NCI-H1694 (cell line): Measurements from ENCODE around the gene BAIAP2.

Experiments
- DNase-seq: peaks from one replicate; lab custom pipeline; 2025; lab: John Stamatoyannopoulos, UW

BAIAP2 gene

DNA sequence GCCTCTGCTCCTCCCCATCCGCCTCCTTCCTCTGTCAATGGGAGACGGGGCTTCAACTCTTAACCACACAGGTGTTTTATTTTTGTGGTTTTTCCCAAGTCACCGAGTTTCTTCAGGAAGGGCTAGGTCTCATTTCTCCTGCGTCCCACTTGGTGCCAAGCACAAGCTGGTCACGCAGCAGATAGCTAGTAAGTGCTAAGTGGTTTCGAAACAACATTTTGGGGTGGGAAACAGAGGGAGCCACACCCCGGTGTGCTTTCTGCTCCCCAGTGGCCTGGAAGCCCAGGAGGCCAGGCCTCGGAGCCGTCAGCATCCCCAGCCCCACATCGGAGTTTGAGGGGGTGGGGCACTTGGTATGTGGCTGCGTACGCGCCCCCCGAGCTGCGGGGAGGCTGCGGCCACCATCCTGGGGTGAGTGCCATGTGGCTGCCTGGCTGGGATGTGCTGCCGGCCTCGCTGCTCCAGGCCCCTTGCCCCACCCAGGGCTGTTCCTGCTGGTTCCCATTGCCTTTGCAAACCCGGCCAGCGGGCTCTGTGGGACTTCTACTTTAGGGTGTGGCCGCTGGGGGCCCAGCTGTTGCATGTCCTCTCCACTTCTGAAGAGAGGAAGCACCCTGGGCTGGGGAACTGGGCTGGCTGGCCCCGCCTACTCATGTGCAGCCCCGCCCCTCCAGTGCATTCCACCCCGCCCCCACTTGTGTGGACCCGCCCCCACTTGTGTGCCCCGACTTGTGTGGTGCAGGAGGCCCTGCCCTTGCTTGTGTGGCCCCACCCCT is 55.6 kb downstream of the BAIAP2 start:
- no peak for DNase-seq

DNA sequence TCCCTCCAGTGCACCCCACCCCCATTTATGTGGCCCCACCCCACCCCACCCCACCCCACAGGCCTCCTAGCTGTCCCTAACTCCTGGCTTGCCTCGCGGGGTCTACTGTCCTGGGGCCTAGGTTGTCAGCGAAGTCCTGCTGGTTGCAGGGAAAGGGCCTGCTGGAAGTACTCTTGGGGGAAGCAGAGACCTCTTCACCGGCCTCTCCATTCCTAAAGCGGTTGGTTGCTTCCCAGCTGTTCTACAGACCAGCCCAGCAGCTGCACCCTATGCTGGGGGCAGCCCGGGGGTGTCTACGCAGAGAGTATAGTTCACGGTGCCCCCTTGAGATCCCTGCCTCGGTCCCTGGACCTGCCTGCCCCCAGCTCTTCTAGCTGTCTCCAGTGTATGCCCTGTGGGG is 56.2 kb downstream of the BAIAP2 start:
- DNase-seq = no peak

DNA sequence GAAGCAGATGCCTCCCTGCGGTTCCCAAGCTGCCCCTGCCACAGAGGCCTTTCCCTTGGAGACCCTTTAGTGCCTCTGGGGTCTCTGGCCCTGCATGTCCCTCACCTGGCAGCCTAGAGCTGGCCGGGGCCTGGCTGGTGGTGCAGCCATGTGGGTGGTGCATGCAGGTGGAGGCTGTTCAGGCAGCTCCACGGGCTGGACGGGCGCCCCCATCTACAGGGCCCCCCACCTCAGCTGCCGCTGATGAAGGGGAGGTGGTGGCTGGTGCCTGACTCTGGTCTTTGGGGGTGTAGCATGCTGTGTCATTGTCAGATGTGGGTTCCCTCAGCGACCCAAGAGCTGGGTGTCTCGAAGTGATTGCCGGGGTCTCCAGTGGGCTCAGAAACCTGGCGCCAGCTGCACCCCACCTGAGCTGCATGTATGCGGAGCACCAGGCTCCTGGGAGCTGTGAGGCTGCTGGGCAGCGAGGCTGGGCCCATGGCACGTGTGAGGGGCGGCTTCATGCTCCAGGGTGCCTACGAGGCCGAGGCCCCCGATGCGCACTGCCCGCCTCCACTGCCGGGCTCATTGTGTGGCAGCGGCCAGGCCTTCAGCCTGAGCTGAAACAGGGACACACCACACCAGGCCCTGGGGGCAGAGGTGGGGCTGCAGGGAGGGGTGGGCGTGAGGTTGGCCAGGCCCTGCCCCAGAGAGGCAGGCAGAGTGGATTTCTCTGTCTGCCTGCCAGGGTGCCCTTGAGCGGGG is 57.0 kb downstream of the BAIAP2 start:
- no peak for DNase-seq

DNA sequence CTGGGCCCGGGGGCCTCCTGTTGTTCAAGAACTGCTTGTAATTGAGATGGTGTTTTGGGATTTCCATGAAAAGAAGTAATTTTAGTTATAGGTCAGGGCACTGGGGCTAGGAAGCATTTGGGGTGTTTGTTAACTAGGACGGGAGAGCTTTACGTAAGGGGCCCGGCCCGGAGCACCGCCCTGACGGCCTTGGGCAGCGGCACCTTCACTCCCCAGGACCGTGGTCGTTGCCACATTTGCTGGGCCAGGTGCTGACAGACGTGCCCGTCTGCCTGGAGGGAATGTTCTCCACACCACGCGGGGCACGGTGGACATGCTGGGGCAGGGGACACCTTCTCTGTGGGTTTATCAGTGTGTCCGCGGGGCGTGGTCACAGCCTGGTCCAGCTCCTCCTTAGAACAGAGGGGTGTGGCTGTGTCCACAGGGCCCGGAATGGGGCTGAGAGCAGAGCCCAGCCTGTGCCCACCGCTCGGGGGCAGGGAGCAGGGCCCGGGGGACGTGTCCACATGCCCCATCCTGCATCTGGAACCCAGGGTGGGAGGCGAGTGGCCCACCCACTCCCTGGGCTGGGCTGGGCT is 57.7 kb downstream of the BAIAP2 start:
- DNase-seq = no peak

DNA sequence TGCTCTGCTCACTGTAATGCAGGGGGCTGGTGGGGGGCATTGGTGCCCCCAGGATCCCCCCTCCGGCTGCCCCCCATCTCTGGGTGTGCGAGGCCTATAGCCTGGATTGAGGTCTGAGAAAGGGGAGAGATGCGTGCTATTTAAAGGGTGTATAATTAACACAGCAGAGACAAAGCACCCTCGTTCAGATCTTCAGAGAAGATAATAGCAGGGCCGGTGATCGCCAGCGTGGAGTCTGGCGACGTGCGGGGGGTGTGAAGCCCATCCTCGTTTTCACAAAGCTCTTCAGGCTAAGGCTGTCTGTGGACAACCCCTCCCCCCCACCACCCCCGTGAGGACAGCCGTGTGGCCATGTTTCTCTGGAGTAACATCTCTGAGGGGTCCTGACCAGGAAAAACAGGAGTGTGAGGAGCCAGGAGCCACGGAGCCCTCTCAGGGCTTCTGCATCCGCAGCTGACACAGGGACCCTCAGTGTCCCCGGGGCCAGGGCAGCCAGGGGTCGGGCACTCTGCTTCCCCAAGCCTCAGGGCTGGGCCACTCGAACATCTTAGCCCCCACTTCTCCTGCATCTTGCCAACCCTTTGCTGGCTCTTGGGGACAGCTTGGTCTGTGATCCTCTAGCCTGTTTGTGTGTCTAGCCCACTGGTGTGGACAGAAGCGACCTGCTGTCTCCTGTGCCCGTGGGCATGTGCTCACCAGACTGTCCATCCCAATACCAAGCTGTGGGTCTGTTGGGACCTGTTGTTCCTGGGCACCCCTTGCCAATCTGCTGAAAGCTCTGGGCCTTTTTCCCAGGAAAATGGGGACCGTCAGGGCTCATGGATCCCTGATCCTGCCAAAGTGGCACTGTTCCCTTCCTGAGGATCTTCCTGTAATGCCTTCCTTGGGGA is 58.9 kb downstream of the BAIAP2 start:
- no peak for DNase-seq

DNA sequence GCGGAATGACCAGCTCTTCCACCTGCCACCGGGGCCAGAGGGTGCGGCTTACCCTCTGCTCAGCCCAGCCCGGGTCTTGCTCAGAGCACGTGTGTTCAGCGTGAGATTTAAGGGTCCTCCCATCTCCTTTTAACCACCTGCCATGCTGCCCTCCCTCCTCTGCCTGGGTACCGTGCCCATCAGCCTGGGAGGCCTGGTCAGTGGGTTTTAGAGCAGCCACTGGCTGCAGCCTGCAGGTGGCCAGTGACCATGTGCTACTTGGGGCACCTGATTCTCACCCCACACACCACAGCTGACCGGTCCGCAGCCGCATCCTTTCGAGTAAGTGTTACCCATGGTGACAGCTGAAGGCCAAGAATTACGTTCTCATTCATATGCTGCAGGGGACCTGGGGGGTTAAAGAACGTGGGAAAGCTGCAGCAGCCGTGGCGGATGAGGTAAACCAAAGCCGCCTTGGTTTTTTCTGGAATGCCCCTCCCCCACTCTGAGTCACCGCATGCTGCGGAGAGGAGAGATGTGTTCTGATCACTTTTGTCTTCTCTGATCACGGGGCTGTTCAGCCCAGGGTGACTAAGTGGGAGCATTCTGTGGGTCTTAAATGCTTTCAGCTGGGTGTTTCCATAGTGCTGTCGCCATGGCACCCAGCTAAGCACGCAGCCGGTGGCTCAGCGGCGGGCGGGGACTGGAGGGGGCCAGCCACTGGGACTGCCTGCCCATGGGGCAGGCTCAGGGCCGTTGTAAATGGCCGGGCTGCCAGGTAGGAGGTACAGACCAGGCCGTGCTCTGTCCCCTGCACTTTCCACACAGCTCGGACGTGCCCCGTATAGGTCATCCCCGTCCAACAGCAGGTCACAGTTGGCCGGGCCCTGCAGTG is 59.8 kb downstream of the BAIAP2 start:
- peak; percentile 14 for DNase-seq

DNA sequence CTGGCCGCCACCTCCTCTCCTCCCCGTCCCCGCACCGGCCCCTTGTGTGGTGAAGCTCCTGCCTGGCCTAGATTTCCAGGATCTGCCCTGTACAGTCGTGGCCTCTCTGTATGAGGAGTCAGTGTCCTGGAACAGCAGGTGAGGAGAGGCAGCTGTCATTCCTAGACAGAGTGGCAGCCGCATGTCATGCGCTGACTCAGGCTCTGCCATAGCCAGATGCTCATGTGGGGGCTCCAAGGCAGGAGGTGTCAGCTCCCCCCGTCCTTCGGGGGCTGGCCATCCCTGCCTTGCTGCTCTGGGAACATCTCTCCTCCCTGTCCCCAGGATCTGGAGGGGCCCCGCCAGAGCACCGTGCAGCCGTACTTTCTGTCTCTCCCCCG is 60.4 kb downstream of the BAIAP2 start:
- DNase-seq = peak; percentile 43

DNA sequence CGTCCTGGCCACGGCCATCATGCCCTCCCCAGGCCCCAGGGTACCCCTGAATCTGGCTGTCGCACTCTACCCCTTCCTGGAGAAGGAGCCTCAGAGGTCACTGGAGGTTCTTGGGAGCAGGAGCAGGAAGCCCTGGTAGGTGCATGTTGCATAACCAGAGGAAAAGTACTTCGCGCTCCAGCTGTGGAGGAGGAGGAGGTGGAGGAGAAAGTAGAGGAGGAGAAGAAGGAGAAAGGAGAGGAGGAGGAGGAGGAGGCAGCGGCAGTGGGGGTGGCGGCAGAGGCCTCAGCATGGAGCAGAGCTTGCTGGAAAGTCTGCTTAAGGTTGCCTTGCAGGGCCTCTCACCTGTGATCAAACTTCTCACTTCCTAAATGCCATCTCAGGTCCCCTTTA is 61.8 kb downstream of the BAIAP2 start:
- DNase-seq = no peak

DNA sequence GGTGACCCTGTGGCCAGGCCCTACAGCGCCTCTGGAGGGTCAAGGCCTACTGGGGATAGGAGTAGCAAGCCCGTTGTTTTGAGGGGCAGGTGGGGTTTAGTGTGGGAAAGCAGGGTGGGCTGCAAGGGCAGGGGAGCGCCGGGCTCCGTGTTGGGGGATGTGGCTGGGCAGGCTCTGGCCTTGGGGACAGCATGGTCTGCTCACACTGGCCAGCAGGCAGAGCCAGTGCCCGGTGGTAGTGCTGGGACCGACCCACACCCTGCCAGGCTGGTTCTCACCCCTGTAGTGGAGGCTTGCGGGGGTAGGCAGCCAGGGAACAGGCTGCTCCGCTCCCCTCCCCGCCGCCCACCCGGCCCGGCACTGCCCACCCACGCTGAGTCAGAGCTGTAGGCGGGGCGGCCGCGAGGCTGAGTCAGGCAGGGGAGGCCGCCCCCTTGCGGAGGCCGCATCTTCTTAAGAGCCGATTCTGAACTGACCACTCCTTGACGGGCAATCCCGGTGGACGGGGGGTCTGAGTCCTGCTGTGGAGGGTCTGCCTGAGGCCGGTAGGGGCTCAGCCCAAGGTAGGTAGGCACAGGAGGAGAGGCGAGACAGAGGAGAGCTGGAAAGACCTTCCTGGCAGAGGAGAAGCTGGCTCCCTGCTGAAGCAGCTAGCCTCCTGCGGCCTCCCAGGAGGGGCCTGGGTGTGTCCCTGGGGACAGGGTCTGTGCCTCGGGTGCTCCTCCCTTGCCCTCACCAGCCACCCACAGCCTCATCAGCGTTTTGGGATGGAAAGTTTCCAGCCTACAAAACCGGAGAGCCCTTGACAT is 62.4 kb downstream of the BAIAP2 start:
- no peak for DNase-seq

DNA sequence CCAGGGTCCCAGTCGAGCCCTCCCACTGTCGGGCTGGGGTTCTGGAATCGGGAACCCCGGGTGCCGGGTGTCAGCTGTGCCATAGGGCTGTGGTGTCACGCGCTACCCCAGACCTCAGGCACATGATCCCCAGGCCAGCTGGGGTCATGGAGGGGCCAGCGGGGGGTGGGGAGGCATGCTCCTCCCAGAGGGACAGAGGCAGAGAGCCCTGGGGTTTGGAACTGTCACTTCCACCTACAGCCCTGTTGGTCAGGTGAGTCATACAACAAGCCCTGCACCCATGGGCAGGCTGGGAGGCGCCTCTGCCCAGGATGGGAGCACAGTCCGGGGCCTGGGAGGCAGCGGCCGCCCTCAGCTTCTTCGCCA is 63.0 kb downstream of the BAIAP2 start:
- no peak for DNase-seq

DNA sequence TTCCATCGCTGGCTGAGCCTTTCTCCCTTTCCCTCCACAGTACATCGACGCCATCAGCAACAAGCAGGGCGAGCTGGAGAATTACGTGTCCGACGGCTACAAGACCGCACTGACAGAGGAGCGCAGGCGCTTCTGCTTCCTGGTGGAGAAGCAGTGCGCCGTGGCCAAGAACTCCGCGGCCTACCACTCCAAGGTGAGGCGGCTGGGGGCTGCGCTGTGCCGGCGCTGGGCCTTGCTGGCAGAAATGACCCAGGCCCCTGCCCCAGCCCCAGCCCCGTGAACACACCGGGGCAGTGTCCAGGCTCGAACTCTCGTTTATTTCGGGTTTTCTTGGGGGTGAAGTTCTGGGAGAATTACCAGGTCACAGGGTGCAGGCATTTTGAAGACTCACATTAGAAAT is 64.9 kb downstream of the BAIAP2 start:
- DNase-seq = no peak

DNA sequence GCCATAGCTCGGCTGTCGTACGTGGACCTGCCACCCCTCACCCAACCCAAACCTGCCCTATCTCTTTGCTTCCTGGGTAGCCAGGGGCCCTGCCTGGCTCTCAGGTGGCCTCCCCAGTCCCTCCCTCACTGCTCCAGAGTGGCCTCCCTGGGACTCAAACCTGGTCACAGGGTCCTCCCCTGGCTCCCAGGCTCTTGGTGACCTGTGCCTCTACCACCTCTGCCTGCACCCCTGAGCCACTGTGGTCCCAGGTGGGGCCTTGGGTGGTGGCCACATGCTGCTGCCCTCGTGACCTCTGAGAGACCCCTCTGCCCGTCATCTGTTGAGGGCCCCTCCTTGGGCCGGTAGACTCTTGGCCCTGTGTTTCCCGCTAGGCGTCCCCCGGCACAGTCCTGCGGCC is 65.7 kb downstream of the BAIAP2 start:
- DNase-seq = no peak

DNA sequence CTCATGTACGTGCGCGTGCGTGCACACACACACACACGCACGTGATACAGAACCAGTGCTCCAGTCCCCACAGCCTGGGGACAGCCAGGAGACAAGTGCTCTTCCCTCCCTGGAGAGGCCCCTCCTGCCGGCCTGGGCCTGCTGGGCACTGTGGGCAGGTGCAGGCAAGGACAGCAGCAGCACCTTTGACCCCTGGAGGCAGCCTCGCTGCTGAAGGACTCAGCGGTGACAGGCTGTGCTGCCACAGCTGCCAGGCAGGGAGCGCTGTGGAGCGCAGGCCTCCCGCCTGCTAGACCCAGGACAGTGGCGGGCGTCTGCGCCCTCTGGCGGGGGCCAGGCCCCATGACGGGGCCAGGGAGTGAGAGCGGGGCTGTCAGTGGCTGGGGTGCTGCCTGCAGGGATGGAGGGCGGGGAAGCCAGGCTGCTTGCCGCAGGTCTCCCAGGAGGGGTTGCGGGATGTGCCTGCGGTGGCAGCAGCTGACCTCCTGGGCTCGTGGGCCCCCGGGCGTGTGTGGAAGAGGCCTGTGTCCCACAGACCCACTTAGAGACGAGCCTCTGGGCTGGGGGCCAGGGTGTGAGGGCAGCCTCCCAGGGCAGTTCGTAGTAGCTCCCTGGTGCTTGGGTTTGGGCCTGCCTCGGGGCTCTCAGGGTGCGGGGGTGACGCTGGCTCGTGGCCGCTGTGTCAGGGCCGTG is 66.8 kb downstream of the BAIAP2 start:
- peak; percentile 54 for DNase-seq

DNA sequence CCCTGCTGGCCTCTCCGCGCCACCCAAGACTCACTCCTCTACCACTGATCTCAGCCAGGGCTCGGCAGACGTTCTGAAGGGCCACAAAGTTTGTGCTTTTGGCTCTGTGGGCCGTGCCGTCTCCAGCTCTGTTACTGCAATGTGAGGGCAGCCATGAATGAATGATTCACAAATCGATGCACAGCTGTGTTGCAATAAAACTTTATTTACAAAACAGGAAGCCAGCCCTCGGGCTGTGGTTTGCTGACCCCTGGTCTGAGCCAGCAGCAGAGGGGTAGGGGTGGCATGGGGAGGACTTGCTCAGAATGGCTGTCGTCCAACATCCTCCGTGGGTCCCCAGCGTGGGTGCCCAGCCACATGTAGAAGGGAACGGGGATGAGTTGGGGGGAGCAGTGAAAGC is 67.4 kb downstream of the BAIAP2 start:
- no peak for DNase-seq

DNA sequence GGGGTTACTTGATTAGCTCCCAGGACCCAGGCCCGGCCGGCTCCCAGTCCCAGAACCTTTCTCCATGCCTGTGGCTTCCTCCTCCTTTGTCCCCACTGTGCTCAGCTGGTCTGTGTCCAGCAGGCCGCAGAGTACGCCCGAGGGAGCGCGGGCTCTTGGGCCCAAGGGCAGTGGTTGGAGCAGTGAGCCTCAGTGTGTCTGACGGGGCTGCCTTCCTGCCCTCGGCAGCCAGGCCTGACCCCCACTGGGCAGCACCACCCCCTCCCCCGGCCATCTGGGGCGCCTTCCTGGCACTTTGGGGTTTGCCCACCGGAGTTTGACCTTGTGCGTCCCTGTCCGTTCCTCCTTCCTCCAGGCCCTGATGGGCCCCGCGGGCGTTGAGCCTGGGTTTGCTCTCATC is 67.9 kb downstream of the BAIAP2 start:
- DNase-seq = no peak

DNA sequence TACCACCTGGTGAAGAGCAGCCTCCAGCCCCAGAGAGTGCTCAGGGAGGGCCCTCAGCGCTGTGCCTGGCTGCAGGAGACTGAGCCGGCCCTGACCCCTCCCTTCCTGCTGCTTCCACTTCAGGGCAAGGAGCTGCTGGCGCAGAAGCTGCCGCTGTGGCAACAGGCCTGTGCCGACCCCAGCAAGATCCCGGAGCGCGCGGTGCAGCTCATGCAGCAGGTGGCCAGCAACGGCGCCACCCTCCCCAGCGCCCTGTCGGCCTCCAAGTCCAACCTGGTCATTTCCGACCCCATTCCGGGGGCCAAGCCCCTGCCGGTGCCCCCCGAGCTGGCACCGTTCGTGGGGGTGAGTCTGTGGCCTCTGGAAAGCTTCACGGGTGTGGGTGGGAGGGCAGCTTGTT is 68.4 kb downstream of the BAIAP2 start:
- no peak for DNase-seq

DNA sequence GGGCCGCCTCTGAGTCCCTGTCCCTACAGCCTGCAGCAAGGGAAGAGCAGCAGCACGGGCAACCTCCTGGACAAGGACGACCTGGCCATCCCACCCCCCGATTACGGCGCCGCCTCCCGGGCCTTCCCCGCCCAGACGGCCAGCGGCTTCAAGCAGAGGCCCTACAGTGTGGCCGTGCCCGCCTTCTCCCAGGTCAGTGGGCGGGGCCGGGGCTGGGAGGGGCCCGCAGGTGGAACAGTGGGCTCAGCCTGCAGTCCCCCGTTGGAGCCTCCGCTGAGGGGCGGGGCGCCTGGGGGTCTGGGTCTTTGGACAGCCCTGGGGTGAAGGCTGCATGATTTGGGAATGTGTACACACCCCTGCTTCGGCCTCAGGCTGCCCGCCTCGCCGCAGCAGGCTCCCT is 71.8 kb downstream of the BAIAP2 start:
- DNase-seq = no peak

DNA sequence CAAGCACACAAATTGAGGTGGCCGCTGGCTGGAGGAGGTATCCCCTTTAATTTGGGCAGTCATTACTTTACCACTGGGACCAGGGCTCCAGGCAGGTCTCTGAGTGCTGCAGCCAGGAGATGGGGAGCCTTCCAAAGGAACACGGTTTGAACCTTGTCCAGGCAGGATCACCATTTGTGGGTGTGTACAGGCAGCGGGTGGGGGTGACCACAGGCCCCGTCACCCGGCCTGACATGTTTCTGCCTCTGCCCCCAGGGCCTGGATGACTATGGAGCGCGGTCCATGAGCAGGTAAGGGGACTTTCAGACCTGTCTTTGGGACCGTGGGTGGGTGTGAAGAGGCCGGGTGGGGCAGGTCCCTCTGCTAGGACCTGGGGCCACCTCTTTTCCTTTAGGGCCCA is 73.3 kb downstream of the BAIAP2 start:
- no peak for DNase-seq

DNA sequence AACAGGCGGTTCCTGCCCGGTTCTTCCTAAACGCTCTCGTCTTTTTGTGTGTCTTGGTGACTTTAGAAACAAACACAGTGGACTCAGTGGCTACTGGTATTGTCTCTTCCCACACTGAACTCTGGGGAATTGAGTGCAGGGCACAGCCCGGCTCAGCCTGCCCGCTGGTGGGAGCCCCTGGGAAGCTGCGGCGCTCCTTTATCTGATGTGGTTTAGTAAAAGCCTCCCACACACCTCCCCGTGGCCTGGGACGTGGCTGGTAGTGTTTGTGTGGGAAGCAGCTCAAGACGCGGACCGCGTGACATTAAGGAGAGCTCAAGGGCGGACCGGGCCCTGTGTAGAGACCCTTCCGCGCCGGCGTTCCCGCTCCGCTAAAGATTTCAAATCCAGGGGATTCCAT is 75.0 kb downstream of the BAIAP2 start:
- DNase-seq = no peak

DNA sequence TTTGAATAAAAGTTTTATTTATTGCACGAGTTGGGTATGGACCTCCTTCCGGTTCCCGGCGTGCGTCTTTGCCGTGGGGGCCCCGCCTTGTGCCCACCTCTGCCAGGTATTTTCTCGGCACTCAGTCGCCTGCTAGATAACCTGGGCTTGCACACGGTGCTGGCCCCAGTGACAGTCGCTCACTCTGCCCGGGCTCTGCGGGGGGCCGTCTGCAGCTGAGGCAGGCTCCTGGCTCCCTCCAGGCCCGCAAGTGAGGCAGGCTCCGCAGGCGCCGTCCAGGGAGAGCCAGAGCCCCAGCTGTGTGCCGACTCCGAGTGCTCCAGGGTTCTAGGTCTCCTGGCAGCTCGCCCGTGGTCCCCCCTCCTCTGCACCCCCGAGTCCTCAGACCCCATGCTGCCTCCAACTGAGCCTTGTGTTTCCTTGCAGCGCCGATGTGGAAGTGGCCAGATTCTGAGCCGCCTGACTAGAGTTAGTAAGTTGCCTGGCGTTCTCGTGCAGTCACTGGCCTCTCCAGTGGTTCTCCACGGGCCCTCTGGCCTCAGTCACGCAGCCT is 75.6 kb downstream of the BAIAP2 start:
- no peak for DNase-seq
